22Rv1 (cell line): ENCODE results near the gene NRIP1.

ENCODE experiments used
- H3K27ac ChIP-seq: fragments of 450-650 bp; 2 replicates; pipeline ENCODE4 v1.5.1; 2017
- ZFX ChIP-seq: fragments of 450-650 bp; IDR thresholded peaks from 2 replicates; pipeline ENCODE4 v1.6.1; 2017; ENCODE audit warnings: antibody characterized with exemption, borderline replicate concordance
- TF ChIP-seq, protein P1 (sequence below): fragments of 450-650 bp; IDR thresholded peaks from 2 replicates; pipeline ENCODE4 v1.5.1; 2017; ENCODE audit warnings: mild to moderate bottlenecking

Gene NRIP1

DNA sequence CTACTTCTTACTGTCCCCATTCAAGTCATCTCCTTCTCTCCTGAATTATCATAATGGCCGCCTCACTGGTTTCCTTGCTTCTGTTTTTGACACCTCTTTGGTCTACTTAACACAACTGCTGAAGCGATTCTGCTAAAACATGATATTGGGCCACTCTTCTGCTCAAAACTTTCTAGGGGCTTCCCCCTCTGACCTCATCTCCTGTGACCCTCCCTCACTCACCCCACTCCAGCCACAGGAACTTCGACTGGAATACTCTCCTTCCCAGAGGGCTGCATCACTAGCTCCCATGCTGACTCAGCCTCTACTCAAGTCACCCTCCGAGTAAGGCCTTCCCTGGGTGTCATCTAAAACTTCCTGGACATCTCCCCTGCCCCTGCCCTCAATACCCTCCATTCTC is 35.7 kb downstream of the NRIP1 start:
- no peak overlapping the region for H3K27ac ChIP-seq
- TF ChIP-seq, protein P1, sequence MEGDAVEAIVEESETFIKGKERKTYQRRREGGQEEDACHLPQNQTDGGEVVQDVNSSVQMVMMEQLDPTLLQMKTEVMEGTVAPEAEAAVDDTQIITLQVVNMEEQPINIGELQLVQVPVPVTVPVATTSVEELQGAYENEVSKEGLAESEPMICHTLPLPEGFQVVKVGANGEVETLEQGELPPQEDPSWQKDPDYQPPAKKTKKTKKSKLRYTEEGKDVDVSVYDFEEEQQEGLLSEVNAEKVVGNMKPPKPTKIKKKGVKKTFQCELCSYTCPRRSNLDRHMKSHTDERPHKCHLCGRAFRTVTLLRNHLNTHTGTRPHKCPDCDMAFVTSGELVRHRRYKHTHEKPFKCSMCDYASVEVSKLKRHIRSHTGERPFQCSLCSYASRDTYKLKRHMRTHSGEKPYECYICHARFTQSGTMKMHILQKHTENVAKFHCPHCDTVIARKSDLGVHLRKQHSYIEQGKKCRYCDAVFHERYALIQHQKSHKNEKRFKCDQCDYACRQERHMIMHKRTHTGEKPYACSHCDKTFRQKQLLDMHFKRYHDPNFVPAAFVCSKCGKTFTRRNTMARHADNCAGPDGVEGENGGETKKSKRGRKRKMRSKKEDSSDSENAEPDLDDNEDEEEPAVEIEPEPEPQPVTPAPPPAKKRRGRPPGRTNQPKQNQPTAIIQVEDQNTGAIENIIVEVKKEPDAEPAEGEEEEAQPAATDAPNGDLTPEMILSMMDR = no peak
- no peak for TF ChIP-seq ZFX

DNA sequence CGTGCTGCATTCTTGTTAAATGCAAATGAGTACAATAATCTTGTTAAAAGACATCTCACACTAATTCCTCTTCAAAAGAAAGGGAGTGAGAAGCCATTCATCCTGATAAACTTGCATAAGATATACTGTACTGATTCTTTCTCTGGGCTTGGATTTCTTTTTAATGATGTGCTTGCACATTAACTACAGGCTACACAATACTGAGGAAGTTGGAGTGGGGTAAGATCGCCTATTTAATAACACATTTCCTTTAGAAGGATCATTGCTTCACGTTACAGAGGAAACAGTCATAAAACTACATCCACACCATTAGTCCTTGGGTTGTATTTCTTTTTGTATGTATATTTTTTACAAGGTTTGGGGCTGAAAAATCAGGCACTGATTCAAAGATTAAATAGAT is 36.6 kb downstream of the NRIP1 start:
- TF ChIP-seq, protein P1 = no peak
- TF ChIP-seq ZFX = no peak
- no peak overlapping the region for H3K27ac ChIP-seq

DNA sequence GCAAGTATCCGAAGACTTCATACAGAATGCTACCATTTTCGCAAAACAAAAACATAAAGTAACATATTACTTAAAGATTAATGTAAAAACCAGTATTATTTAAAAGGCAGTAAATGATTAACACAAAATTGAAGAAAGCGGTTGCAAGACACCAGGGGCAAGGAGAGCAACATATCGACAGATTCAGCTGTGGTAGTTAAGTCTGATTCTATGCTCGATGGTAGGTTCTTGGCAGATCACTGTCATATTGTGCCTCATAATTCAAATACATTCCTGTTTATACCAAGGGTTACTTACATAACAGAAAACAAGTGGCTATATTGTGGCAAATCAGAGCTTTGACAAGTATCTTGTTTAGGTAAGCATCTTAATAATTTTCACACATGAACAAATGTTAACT is 37.7 kb downstream of the NRIP1 start:
- H3K27ac ChIP-seq = no peak overlapping the region
- TF ChIP-seq, protein P1 = no peak
- TF ChIP-seq ZFX = no peak

DNA sequence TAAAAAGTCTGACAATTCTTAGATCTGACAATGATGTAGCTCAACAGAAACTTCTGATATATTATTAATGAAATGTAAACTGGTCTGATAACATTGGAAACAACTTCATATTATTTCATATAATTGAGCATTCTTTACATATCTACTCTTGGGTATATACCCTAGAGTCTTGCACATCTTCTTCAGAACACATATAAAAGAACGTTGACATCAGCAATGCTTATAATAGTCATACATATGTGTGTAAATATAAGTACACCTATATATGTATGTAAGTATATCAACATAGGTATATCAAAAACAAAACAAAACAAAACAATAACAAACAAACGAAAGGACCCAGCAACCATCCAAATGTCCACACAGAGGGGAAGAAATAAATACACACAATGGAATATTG is 38.4 kb downstream of the NRIP1 start:
- no peak for TF ChIP-seq ZFX
- no peak overlapping the region for H3K27ac ChIP-seq

DNA sequence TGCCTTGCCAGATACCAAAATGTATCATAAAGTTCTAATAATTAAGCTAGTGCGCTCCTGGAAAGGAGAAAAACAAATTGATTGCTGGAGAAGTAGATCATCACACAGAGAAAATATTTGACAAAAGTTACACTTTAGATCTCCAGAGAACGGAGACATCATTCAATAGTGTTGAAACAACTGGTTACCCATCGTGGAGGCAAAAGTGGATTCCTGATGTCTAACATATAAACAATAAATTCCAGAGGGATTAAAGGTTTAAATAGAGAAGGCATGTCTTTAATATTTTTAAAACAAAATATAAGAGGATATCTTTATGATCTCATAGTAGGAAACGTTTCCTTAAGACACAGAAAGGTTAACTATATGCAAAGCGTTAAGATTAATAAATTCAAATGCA is 41.0 kb downstream of the NRIP1 start:
- no peak for TF ChIP-seq ZFX
- TF ChIP-seq, protein P1 = no peak
- no peak overlapping the region for H3K27ac ChIP-seq

DNA sequence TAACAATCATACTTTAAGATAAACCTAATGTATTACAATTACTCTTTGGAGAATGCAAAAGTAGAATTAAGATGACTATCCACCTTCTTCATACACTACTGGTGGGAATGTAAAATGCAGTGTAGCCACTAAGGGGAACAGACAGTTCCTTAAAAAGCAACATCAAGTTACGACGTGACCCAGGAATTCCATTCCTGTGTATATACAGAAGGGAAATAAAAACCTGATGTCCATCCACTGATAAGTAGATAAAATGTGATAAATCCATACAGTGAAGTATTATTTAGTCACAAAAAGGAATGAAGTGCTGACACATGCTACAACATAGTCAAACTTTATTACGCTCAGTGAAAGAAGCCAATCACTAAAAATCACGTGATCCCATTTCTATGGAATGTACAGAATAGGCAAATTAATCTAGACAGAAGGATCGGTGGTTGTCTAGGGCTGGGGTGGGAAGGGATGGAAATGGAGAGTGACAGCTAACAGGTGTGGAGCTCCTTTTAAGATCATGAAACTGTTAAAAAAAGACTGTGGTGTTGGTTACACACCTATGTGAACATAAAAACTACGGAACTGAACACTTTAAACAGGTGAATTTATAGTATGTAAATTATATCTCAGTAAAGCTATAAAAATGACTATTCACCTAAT is 42.1 kb downstream of the NRIP1 start:
- H3K27ac ChIP-seq = no peak overlapping the region
- TF ChIP-seq, protein P1 = no peak
- no peak for TF ChIP-seq ZFX

DNA sequence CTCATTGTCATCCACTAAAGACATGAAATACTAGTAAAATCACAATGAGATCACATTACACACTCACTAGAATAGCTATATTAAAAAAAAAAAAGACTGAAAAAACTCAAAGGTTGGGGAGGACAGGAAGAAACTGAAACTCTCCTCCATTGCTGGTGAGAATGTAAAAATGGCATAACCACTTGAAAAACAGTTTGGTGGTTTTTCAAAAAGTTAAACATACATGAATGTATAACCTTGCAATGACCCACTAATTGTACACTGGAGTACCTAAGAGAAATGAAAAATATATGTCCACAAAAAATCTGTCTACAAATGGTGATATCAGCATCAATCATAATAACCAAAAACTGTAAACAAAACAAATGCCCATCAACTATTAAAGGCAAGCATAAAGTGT is 44.0 kb downstream of the NRIP1 start:
- no peak for TF ChIP-seq ZFX
- TF ChIP-seq, protein P1 = no peak
- no peak overlapping the region for H3K27ac ChIP-seq

DNA sequence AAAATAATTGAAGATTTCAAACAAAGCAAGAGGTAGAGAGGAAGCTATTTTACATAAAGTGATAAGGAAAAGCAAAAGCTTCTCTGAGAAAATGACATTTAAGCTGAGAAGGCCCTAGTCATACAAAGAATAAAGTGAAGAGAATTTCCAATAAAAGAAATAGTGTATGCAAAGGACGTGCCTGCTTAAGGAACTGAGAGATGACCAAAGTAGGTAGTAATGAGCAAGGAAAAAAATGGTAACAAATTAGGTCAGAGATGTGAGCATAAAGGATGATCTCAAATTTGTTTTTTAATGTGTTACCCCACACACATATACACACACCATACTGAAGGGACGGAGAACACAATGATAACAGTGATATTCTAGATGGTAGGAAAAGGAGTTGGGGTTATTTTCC is 46.4 kb downstream of the NRIP1 start:
- no peak overlapping the region for H3K27ac ChIP-seq
- no peak for TF ChIP-seq ZFX
- TF ChIP-seq, protein P1 = no peak
